Right lung (tissue), 5 donors: Measurements from ENCODE around the gene SSTR3. TPM values are rescaled to one million over a fixed set of nuclear protein-coding genes. Genes with fewer than 3 reads are reported as not detected.

Experiments
- polyA plus RNA-seq, 5 donors: library from polyadenylated mRNA; unstranded; fragments of 120-200 nt; gene quantifications; one replicate each; pipeline versions ENCODE4 v1.2.1 to v1.2.3, GENCODE V29; 2013; ENCODE audit warnings: inconsistent platforms in 1 of 5, low replicate concordance in 1 of 5; ENCODE audit not compliant: insufficient read length in 5 of 5, insufficient read depth in 1 of 5

The SSTR3 gene
- polyA plus RNA-seq, 5 donors = 0.05 to 0.10 (median 0.08) TPM

Other genes with a start within 250 kb of the SSTR3 start
- 10 to 100 TPM; 13.8 to 31.4 (median 17.4) TPM for gene TST, start 193.0 kb downstream of the SSTR3 start, polyA plus RNA-seq
- gene MPST, start 192.7 kb downstream of the SSTR3 start, polyA plus RNA-seq = 10 to 100 TPM; 33.7 to 82.8 (median 47.3) TPM
- 10 to 100 TPM; 24.5 to 38.0 (median 27.3) TPM for gene KCTD17, start 160.7 kb downstream of the SSTR3 start, polyA plus RNA-seq
- gene TMPRSS6, start 102.8 kb downstream of the SSTR3 start, polyA plus RNA-seq = under 1 TPM; 0.36 to 0.79 (median 0.61) TPM
- 1 to 10 TPM; 1.9 to 3.2 (median 2.3) TPM for gene IL2RB, start 62.6 kb downstream of the SSTR3 start, polyA plus RNA-seq
- gene C1QTNF6, start 24.2 kb downstream of the SSTR3 start, polyA plus RNA-seq = 10 to 100 TPM; 24.5 to 25.0 (median 24.9) TPM
- gene RAC2, start 31.8 kb upstream of the SSTR3 start, polyA plus RNA-seq = 10 to 100 TPM in 2 of 5 donors, 1 to 10 TPM in 3; 6.7 to 11.6 (median 8.1) TPM
- 1 to 10 TPM; 4.5 to 6.0 (median 5.2) TPM for gene CYTH4, start 70.0 kb upstream of the SSTR3 start, polyA plus RNA-seq
- 1 to 10 TPM in 3 of 5 donors, under 1 TPM in 2; 0.51 to 2.0 (median 1.3) TPM for gene ELFN2, start 215.0 kb upstream of the SSTR3 start, polyA plus RNA-seq